ENCODE measurements around the gene CASZ1.

CASZ1 gene

GRCh38 chr1:10716840-10717239 lies 79.6 kb downstream of the CASZ1 start:
- FAIRE-seq (no peak), DNase-seq (ENCODE audit: insufficient read length) (no peak)
- TF ChIP-seq TAF1 (IDR thresholded peaks at IDR 0.05; ENCODE audit: borderline replicate concordance, low read depth, low read length) (no peak), POLR2AphosphoS5 (IDR thresholded peaks at IDR 0.05; ENCODE audit: low read depth, low read length) (no peak), POLR2A (IDR thresholded peaks at IDR 0.05; ENCODE audit: low read depth, low read length) (no peak)

GRCh38 chr1:10714337-10715114 lies 81.9 kb downstream of the CASZ1 start:
- FAIRE-seq (no peak), DNase-seq (ENCODE audit: insufficient read length) (no peak)
- TF ChIP-seq POLR2A (IDR thresholded peaks at IDR 0.05; ENCODE audit: low read depth, low read length) (no peak), POLR2AphosphoS5 (IDR thresholded peaks at IDR 0.05; ENCODE audit: low read depth, low read length) (no peak), TAF1 (IDR thresholded peaks at IDR 0.05; ENCODE audit: borderline replicate concordance, low read depth, low read length) (no peak)

- FAIRE-seq (no peak), DNase-seq (ENCODE audit: insufficient read length) (no peak)
- TF ChIP-seq POLR2AphosphoS5 (IDR thresholded peaks at IDR 0.05; ENCODE audit: low read depth, low read length) (no peak), TAF1 (IDR thresholded peaks at IDR 0.05; ENCODE audit: borderline replicate concordance, low read depth, low read length) (no peak)
Measured at GRCh38 chr1:10713614-10714013, 82.8 kb downstream of the CASZ1 start.

- DNase-seq (ENCODE audit: insufficient read length) (no peak), FAIRE-seq (no peak)
- TF ChIP-seq POLR2A (IDR thresholded peaks at IDR 0.05; ENCODE audit: low read depth, low read length) (no peak), TAF1 (IDR thresholded peaks at IDR 0.05; ENCODE audit: borderline replicate concordance, low read depth, low read length) (no peak), POLR2AphosphoS5 (IDR thresholded peaks at IDR 0.05; ENCODE audit: low read depth, low read length) (no peak)
Measured at GRCh38 chr1:10712568-10713362, 83.7 kb downstream of the CASZ1 start.

GRCh38 chr1:10710489-10710888 lies 86.0 kb downstream of the CASZ1 start:
- no peak for TF ChIP-seq POLR2AphosphoS5 (IDR thresholded peaks at IDR 0.05; ENCODE audit: low read depth, low read length)
- no peak for TF ChIP-seq POLR2A (IDR thresholded peaks at IDR 0.05; ENCODE audit: low read depth, low read length)
- no peak for TF ChIP-seq TAF1 (IDR thresholded peaks at IDR 0.05; ENCODE audit: borderline replicate concordance, low read depth, low read length)
- FAIRE-seq (no peak), DNase-seq (ENCODE audit: insufficient read length) (no peak)

GRCh38 chr1:10709646-10710045 lies 86.8 kb downstream of the CASZ1 start:
- DNase-seq (ENCODE audit: insufficient read length): no peak
- no peak for FAIRE-seq

GRCh38 chr1:10709165-10709564 lies 87.3 kb downstream of the CASZ1 start:
- FAIRE-seq: no peak
- no peak for DNase-seq (ENCODE audit: insufficient read length)
- no peak for TF ChIP-seq TAF1 (IDR thresholded peaks at IDR 0.05; ENCODE audit: borderline replicate concordance, low read depth, low read length)

More at GRCh38 chr1:10709646-10710045, 86.8 kb downstream of the CASZ1 start:
- TF ChIP-seq TAF1 (IDR thresholded peaks at IDR 0.05; ENCODE audit: borderline replicate concordance, low read depth, low read length) (no peak), POLR2A (IDR thresholded peaks at IDR 0.05; ENCODE audit: low read depth, low read length) (no peak), POLR2AphosphoS5 (IDR thresholded peaks at IDR 0.05; ENCODE audit: low read depth, low read length) (no peak)

- DNase-seq (ENCODE audit: insufficient read length) (no peak), FAIRE-seq (no peak)
- TF ChIP-seq TAF1 (IDR thresholded peaks at IDR 0.05; ENCODE audit: borderline replicate concordance, low read depth, low read length): no peak
- TF ChIP-seq POLR2A (IDR thresholded peaks at IDR 0.05; ENCODE audit: low read depth, low read length): no peak
- no peak for TF ChIP-seq POLR2AphosphoS5 (IDR thresholded peaks at IDR 0.05; ENCODE audit: low read depth, low read length)
Measured at GRCh38 chr1:10708757-10709156, 87.7 kb downstream of the CASZ1 start.

- FAIRE-seq: no peak
- no peak for TF ChIP-seq POLR2A (IDR thresholded peaks at IDR 0.05; ENCODE audit: low read depth, low read length)
- TF ChIP-seq POLR2AphosphoS5 (IDR thresholded peaks at IDR 0.05; ENCODE audit: low read depth, low read length): no peak
- TF ChIP-seq TAF1 (IDR thresholded peaks at IDR 0.05; ENCODE audit: borderline replicate concordance, low read depth, low read length): no peak
- DNase-seq (ENCODE audit: insufficient read length): no peak
Measured at GRCh38 chr1:10707208-10707607, 89.2 kb downstream of the CASZ1 start.

- no peak for DNase-seq (ENCODE audit: insufficient read length)
- no peak for FAIRE-seq
- no peak for TF ChIP-seq POLR2AphosphoS5 (IDR thresholded peaks at IDR 0.05; ENCODE audit: low read depth, low read length)
- TF ChIP-seq POLR2A (IDR thresholded peaks at IDR 0.05; ENCODE audit: low read depth, low read length): no peak
- no peak for TF ChIP-seq TAF1 (IDR thresholded peaks at IDR 0.05; ENCODE audit: borderline replicate concordance, low read depth, low read length)
Measured at GRCh38 chr1:10706376-10706913, 90.0 kb downstream of the CASZ1 start.

GRCh38 chr1:10705953-10706352 lies 90.5 kb downstream of the CASZ1 start:
- TF ChIP-seq TAF1 (IDR thresholded peaks at IDR 0.05; ENCODE audit: borderline replicate concordance, low read depth, low read length): no peak
- no peak for TF ChIP-seq POLR2A (IDR thresholded peaks at IDR 0.05; ENCODE audit: low read depth, low read length)
- TF ChIP-seq POLR2AphosphoS5 (IDR thresholded peaks at IDR 0.05; ENCODE audit: low read depth, low read length): no peak
- no peak for FAIRE-seq
- no peak for DNase-seq (ENCODE audit: insufficient read length)

Data from GM12892 (cell line).